GM21390 (cell line): ENCODE data around the gene ATP8B2.

Experiments used
- ATAC-seq: cut with Tn5 transposase; IDR thresholded peaks from one replicate; pipeline ENCODE4 v1.9.1; 2021; ENCODE audit not compliant: unreplicated experiment

Gene ATP8B2

DNA sequence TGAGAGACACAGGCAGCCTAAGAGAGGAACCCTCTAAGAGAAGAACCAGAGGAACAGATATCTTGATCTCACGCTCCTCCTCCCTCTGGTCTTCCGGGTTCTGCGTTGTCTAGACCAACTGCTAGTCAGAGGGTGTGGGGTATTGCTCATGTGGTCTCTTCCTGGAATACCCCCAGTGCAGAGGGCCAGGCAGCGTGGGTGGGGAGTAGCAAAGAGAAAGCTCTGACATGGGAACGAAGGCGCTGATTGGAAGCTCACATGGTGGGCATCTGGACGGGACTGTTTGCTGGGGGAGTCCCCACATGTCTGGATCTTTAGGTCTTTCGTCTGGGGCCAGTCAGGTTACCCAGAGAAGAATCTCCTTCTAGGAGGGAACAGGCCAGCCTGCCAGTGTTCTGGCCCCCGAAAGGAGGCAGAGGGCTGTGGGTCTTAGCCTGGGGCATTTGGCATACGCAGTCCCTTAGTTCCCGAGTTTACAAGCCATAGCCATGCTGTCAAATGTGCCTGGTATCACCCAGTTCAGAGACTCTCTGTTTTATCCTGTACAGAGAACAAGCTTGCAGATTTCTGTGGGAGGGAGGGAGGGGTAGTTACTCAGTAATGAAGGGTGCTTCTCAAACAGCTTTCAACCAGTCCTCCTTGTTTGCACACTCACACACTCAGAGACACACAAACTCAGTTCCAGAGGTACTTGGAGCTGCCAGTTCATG lies 61.5 kb downstream of the ATP8B2 start:
- peak; percentile 76 for ATAC-seq

DNA sequence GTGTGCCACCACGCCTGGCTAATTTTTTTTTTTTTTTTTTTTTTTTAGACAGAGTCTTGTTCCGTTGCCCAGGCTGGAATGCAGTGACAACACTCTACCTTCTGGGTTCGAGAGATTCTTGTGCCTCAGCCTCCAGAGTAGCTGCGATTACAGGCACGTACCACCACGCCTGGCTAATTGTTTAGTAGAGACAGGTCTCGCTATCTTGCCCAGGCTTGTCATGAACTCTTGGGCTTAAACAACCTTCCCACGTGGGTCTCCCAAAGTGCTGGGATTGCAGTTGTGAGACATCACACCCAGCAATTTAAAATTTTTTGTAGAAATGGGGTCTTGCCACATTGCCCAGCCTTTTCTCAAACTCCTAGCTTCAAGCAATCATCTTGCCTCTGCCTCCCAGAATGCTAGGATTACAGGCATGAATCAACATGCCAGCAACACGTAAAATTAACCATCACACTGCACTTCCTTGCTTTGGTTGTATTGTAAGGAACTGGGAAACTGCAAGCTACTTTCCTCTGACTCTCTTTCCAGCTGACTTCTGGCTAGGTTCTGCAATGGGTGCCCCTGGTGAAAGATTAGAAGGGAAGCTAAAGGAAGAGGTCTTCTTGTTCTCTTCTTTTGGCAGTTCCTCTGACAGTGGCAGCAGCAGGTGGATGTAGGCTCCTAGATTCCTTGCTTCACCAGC lies 65.9 kb downstream of the ATP8B2 start:
- ATAC-seq, result no peak

DNA sequence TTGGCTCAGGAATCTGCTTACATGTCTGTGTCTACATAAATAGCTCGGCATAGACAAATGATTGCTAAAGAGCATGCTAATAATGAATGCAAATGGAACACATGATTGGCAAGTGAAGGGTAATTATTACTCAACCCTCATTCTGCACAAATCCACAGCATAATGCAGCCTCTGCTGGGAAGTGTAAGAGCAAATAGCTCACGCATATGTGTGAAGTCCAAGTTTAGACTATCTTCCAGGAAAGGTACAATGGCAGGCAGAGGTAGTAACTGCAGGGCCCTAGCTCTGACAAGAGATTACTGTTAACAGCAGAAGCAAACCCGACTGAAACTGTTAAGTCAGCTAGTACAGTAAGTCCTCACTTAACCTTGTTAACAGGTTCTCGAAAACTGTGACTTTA lies 72.8 kb downstream of the ATP8B2 start:
- ATAC-seq, result no peak

GRCh38 chr1:154398678-154399077 lies 73.4 kb downstream of the ATP8B2 start:
- no peak for ATAC-seq

DNA sequence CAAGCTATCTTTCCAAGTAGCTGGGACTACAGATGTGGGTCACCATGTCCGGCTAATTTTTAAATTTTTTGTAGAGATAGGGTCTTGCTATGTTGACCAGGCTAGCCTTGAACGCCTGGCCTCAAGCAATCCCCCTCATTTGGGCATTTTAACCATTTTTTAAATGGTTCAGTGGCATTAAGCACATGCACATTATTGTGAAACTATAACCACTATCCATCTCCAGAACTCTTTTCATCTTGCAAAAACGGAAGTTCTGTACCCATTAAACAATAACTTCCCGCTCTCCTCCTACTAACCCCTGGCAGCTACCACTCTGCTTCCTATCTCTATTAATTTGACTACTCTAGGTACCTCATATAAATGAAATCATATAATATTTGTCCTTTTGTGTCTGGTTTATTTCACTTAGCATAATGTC lies 75.1 kb downstream of the ATP8B2 start:
- ATAC-seq, result no peak
